GM18867 (cell line): ENCODE results near the gene CAPN12.

Source experiments
- ATAC-seq: cut with Tn5 transposase; IDR thresholded peaks from one replicate; pipeline ENCODE4 v1.9.1; 2021; ENCODE audit warnings: mild to moderate bottlenecking, moderate library complexity; ENCODE audit not compliant: unreplicated experiment

Gene CAPN12

DNA sequence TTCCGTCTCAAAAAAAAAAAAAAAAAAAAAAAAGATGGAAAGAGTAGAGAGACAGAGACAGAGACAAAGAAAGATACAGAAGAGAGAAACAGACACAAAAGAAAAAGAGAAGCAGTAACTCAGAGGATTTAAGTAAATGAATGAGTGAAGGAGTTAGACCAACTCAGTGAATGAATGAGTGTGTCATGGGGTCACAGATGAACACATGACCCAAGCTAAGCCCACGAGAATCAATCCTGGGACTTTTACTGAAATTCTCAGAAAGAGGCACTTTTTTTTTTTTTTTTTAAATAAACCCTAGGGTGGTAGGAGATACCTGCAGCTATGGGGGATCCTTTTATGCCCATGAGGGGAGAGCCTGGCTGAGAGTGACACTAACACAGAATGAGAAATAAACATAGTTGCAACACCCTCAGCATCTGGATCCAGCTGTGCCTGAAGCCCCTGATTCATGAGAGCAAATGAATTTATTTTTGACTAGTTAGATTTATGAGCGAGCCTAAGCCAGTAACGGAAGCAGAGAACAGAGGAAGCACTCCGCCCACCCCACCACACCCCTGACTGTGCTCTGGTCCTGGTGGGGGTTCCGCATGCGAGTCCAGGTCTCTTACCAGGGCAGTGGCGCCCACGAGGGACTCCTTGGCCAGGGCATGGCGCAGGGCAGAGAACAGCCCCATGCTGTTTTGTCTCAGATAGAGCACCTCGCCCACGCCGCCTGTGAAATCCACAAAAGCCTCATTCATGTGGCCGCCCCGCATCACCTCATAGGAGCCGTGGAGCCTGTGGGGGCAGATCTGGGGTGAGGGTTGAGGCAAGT, 4.6 kb downstream of the CAPN12 start:
- ATAC-seq: no peak

DNA sequence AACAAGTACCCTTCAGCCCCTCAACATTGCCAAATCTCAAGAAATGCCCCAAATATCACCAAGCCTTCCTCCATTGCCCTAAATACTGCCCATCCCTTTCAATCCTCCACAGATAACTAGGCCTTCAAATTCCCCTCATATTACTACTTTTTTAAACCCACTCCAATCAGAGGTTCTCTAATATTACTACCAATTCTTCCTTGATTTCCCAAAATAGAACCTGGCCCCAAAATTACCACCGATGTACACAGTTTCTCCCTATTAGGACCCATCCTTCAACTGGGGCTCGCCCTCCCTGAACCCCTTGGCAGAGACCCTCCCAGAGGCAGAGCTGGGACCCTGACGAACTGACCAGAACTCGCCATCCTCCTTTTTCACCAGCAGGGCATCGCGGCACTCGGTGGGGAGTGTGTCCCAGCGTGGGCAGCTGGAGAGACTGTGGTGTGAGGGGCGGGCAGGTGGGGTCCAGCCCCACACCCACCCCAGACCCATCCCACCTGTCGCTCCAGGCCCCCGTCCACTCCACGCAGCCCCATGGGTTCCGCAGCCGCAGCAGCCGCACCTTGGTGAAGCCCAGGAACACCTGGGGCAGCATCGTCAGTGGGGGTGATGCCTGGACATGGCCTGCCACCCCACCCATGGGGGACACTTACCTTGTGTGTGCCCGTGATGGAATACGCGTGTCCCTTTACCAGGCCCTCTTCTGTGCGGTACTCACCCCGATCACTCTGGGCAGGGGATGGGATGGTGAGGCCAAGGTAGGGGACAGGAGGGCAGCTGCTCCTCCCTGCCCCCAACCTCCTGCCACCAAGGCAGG, 6.1 kb downstream of the CAPN12 start:
- no peak for ATAC-seq

DNA sequence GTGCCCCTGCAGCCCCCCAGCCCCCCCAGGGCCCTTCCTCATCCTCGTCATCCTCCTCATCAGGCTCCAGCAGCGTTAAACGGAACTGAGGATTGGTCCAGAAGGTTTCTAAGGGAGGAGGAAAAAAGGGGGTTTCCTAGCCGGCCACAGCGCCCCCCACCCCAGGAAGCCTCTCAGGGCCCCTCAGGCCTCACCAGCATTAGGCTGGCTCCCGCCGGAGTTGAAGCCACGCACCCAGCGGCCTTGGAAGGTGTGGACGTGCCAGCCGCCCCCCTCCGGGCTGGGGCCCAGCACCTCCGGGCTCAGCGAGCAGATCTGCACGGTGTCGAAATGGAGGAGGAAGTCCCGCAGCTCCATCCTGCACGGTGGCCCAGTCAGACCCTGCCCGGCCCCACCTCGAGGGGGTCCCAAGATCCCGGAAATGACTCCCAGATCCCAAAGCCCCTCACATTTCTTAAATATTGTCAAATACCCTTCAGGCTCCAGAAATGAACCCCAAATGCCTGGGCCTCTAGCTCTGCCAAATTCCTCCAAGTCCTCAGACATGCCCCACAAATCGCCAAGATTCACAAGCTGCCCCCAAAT, 6.9 kb downstream of the CAPN12 start:
- no peak for ATAC-seq

DNA sequence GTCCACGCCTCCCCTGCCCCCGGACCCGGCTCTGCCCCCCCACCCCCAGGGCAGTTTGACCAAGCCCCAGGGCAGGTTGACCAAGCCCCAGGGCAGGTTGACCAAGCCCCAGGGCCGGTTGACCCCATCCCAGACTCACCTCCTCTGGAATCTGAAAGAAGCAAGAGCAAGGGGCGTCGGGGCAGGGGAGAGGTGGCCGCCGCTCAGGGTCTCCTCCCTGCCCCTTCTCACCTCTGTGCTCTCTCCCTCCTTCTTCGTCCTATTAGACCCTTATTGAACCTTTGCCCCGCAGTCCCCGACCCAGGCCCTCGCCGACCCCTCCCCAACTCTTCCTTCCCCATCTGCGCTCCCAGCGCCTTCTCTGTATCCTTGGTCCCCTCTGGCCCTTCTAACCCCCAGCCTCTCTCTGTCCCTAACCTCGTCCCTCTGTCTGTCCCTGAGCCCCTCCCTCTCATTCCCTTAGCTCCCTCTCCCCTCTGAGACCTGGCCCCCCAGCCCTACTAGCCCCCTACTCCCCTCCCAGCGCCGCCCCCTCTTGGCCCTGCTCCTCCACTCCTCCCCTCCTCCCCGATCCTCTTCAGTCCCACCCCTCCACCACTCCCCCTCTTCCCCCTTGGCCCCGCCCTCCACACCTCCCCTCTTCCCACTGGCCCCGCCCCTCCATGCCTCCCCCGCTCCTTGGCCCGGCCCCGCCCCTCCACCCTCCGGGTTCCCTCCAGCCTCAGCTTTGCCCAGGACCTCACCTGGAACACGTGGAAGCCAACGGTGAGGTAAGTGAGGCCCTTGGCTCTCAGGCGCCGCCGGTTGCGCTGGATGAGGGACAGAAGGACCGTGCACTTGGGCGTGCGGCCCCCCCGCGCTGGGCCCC, 7.6 kb downstream of the CAPN12 start:
- no peak for ATAC-seq

DNA sequence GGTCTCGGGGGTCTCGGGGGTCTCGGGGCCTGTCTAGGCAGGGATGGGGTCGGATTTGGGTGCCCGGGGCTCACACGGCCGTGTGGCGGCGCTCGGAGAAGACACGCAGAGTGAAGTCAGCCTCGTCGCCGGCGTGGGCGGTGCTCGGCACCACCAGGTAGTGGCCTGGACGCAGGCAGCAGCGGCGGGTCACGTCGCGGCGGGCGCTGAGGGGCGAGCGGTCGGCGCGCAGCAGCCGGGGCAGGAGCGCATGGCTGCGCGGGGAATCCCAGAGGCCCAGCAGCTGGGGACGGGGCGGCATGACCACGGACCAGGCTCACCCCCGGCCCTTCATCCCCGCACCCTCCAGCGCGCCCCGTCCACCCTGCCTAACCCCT, 8.2 kb downstream of the CAPN12 start:
- ATAC-seq: no peak

DNA sequence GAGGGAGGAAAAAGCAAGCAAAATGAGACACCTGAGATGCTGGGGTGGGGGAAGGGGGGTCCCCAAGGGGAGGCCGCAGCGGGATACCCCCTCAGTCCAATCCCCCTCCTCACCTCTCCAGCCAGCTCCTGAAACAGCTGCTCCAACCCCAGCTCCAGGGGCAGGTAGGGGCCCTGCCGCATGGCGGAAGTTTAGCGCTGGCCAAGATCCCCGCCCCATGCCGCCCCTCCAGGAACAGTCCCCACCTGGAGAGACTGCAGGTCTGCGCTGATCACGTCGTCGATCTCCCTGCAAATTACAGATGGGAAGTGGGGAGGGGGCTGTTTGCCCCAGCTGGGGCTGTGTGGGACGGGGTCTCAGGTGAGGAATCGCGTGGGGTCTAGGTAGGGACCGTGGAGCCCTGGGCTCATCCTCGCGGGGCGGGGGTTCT, 9.0 kb downstream of the CAPN12 start:
- ATAC-seq: no peak

DNA sequence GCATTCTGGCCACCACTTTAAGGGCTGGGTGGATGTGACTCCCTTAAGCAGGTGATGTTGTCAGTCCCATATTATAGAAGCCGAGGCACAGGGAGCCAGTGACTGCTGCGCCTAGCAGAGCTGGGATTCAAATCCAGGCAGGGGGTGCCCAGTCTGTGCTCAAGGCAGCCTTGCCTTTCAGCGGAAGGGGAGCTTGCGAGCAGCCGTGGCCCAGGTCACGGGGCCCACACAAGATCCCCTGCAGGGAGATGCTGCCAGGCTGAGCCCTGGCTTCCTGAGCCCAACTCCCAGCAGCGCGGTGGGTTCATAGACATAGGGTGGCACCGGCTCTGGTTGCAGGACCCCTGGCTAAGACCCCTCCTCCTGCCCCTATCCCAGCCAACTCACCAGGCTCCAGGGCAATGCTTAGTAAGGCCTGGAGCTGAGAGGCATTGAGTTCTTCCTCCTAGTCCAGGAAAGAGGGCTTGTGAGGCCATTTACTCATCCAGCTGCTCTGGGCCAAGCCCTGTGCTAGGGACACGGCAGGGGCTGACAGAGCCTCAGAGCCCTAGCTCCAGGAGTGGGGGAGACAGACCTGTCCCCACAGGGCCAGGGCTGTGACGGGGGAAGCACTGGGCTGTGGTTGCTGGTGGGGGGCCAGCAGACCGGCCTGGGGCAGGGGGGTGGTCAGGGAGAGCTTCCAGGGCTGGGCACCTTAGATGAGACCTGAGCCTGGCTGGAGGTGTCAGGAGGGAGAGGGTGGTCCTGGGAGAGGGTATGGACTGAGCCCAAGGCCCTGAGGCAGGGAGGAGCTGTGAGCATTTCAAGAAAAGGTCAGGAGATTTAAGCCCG, 9.6 kb downstream of the CAPN12 start:
- ATAC-seq: no peak

DNA sequence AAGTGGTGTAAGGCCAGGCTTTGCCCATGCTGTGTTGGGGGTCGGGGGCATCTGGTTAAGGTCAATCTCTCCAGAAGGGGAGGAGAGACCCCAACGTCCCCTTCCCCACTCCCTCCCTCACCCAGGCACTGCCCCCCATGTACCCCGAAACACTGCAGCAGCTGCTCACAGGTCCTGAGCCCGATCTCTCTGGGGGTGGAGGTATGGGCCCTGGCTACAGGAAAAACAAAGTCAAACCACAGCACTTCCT, 10.2 kb downstream of the CAPN12 start:
- no peak for ATAC-seq

DNA sequence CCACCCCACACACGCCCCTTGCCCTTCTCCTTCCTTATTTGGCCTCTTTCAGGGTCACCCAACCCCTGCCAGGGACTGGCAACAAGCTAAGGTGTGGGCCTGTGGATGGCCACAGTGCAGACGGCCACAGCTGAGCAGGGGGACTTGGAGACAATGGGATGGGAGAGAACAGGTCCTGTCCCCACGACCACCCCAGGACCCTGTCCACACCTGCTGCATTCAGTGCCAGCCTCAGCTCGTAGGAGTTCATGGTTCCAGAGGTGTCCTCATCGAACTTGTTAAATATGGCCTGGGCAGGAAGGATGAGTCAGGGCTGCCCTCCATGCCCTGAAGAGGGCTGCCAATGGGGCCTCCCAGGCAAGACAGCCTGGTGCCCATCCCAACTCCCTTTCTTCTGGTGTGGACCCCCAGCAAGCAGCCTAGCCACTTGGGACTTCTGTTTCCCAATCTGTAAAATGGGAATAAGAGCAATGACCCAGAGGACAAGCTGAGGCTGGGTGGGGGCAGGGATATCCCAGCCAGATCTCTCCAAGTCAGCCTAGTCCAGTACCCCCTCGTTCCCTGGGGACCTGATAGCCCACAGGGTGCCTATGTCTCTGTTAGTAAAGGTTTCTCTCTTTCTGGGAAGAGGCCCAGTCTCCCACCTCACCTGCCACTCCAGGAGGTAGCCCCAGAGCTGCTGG, 10.6 kb downstream of the CAPN12 start:
- no peak for ATAC-seq

DNA sequence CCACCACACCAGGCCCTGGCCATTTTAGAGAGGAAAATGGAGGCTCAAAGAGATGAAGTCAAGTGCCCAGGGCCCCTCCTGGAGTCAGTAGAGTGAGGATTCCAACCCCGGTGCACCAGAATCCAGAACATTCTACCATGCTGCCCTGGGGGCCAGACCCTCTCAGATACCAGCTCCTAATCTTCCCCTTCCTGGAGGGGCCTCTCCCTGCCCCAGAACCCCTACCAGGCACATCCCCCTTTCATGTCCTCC, 11.1 kb downstream of the CAPN12 start:
- ATAC-seq: no peak

DNA sequence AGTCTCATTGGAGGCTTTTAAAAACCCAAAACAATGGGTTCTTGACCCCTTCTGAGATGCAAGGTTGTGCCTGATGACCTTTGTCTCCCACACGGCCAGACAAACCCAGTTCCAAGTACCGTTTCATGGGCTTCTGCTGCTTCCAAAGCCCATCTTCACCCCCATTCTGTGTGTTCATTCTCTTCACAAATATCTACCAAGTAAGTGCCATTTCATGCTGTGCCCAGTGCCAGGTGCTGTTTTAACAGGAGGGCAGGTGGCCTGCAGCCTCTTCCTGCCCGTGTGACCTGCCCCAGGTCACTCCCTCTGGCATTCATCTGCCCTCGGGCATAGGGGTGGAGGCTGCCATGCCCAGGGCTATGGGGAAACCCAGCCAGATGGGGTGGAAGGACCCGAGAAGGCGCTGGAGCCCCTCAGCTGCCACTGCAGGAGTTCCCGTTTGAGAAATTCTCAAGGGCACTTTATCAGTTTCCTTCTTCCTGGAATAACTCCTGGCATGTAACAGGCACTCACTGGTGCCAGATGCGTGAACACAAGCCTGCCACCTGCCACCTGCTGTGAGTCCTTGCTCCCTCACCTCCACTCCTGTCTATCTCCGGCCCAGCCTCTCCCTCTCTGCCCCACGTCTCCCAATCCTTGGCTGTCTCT, 12.5 kb downstream of the CAPN12 start:
- no peak for ATAC-seq

DNA sequence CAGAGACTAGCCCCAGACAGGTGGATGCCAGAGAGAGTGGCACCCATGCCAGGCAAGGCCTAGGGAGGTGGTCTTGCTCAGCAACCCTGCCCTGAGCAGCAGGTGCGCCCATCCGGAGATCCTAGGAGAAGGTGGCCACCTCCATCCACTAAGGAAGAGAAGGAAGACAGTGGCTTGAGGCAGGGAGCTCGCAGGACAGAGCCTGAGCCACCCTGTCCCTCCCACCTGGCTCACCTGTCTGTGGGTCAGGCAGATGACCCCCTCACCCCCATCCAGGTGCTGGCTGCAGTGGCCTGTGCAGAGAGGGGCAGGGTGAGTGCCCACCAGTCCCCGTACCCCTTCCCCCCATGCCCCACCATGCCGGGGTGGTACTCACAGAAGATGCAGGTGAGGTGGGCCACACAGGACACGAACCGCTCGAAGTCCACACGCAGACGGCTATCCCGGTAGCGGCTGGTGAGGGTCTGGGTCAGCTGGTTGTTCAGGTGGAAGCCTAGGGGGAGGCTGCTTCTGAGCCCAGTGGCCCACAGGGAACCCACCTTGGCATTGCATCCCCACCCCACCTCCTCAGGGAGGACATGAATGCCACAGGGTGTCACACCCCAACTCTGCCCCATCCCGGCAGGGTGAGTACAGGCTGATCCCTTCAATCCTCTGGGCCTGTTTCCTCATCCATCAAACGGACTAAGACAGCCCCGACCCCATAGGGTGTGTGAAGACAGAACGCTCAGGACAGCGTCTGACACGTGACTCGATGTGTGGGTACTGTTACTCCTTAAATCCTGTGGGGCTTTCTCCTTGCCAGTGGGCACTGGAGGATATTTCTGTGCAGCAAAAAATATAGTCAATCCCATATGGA, 13.3 kb downstream of the CAPN12 start:
- no peak for ATAC-seq

DNA sequence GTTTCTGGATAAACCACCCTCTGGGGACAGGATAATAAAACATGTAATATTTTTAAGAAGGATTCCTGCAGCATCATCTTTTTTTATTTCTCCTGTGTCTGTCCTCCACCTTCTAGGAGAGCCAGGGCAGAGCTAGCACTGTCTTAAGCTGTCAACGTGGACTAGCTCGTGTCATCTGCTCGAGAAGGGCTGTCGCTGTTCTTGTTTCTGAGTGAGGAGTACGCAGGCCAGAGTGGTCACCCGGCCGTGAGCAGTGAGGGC, 13.9 kb downstream of the CAPN12 start:
- ATAC-seq: no peak

DNA sequence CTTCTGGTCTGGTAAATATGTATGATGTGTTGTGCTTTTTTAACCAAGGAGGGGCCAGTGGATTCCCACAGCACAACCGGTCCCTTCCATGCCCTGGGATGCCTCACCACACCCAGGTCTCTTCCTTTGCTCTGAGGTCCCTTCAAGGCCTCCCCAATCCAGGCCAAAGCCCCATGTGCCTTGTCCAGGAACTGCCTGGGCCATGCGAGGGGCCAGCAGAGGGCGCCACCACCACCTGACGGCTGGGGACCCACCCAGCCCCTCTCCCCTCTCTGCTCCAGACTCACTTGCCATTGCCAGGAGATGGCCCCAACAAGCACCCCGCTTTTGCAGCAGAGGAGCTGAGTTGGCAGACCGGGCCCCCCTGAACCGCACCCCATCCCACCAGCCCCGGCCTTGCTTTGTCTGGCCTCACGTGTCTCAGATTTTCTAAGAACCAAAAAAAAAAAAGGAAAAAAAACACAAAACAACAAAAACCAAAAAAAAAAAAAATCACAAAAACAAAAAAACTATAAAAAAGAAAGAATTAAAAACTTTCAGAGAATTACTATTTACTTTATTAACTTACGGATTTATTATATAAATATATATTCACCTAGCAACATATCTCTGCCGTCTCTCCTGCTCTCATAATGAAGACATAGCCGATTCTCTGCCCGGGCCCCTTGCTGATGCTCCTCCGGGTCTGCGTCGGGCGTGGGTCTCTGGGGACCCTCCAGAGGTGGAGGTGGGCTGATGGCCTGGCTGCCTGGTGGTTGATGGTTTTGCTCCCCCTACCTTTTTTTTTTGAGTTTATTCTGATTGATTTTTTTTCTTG, 14.4 kb downstream of the CAPN12 start:
- no peak for ATAC-seq

DNA sequence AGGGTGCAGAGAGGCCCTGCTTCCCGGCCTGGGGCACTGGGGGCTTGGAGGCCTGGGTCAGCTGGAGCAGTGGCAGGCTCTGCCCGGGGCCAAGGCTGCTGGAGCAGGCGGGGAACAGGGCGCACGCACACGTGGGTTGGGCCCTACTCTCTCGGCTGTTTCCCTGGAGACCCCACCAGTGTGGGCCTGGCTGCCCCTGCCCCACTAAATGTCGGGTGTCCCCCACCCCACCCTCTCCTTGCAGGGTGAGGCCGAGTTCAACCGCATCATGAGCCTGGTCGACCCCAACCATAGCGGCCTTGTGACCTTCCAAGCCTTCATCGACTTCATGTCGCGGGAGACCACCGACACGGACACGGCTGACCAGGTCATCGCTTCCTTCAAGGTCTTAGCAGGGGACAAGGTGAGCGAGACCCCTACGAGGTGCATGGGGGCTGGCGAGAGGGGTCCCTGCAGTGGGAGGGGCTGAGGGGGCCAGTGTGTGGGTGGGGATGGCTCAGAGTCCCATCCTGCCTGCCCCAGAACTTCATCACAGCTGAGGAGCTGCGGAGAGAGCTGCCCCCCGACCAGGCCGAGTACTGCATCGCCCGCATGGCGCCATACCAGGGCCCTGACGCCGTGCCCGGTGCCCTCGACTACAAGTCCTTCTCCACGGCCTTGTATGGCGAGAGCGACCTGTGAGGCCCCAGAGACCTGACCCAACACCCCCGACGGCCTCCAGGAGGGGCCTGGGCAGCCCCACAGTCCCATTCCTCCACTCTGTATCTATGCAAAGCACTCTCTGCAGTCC, 15.3 kb downstream of the CAPN12 start:
- ATAC-seq: no peak

DNA sequence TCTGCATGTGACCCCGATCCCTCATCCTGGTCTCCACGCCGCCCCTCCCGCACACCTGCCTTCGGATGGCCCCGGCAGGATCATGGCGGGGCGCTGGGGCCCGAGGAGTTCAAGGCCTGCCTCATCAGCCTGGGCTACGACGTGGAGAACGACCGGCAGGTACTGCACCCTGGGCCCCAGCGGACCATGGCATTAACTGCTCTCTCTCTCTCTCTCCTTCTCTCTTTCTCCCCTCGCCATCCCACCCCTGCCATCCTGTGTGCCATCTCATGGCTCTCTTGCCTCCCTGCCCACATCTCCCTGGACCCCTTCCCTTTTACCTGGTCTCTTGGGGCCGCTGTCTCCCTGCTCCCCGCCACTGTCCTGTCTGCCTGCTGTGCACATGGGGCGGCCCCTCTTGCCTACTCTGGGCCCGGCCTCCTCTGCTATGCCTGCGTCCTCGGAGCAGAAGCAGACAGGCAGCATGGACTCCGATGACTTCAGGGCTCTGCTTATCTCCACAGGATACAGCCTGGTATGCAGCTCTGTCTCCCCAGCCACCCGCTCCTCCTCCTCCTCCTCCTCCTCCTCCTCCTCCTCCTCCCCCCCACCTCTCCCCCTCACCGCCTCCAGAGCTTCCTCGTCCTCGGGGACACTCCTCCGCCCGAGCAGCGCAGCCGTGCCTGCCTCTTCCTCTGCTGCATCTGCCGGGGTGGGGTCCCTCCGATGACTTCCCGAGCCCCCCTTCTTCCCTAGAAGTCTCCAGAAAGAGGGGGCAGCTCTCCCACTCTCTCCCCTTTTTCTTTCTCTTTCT, 16.2 kb downstream of the CAPN12 start:
- ATAC-seq: no peak
